PC-9 (cell line): ENCODE measurements around the gene RNF166. TPM values are rescaled to one million over a fixed set of nuclear protein-coding genes. Genes with fewer than 3 reads are reported as not detected.

Experiments
- BruUV-seq: library from RNA; stranded (reverse); fragments of 400-500 nt; replicated peaks from 2 replicates; lab custom pipeline; 2021; lab: Mats Ljungman, UMichigan
- CTCF ChIA-PET: fragments of 300-600 bp; sonication (Branson Sonifier 250); formaldehyde crosslinking; loops from one replicate; lab custom pipeline; 2022; ENCODE audit warnings: antibody characterized with exemption; lab: Charles Lee
- POLR2A ChIA-PET: fragments of 300-600 bp; sonication (Branson Sonifier 250); formaldehyde crosslinking; loops from one replicate; lab custom pipeline; 2022; ENCODE audit warnings: antibody characterized with exemption; ENCODE audit not compliant: unreplicated experiment; lab: Charles Lee
- DNase-seq, 2 experiments: peaks; one replicate each; pipeline versions ENCODE4 v3.0.0 to v3.0.0-alpha.2; 2015 to 2022; ENCODE audit warnings: mixed read lengths in 1 of 2
- H2AFZ ChIP-seq: fragments of 200-600 bp; sonication (generic); 2 replicates; pipeline ENCODE4 v1.8.1; 2017; ENCODE audit warnings: antibody characterized with exemption
- H3F3A ChIP-seq: fragments of 200-600 bp; sonication (generic); 2 replicates; pipeline ENCODE4 v1.8.1; 2017; ENCODE audit warnings: antibody characterized with exemption, mild to moderate bottlenecking, low read depth; ENCODE audit not compliant: insufficient read depth
- H3K27ac ChIP-seq: fragments of 200-600 bp; sonication (generic); 2 replicates; pipeline ENCODE4 v1.6.1; 2016; ENCODE audit warnings: mixed run types
- H3K27me3 ChIP-seq: fragments of 200-600 bp; sonication (generic); 2 replicates; pipeline ENCODE4 v1.6.1; 2016; ENCODE audit warnings: low read depth, mixed run types; ENCODE audit not compliant: insufficient read depth
- H3K36me3 ChIP-seq: fragments of 200-600 bp; sonication (generic); 2 replicates; pipeline ENCODE4 v1.6.1; 2016; ENCODE audit warnings: low read depth, mixed run types
- H3K4me1 ChIP-seq: fragments of 200-600 bp; sonication (generic); replicated peaks from 2 replicates; pipeline ENCODE4 v1.6.1; 2016; ENCODE audit warnings: mixed run types; ENCODE audit not compliant: insufficient read depth
- H3K4me2 ChIP-seq: fragments of 200-600 bp; sonication (generic); 2 replicates; pipeline ENCODE4 v1.6.1; 2017; ENCODE audit warnings: mixed run types
- H3K4me3 ChIP-seq: fragments of 200-600 bp; sonication (generic); 2 replicates; pipeline ENCODE4 v1.6.1; 2016; ENCODE audit warnings: mixed run types
- H3K79me2 ChIP-seq: fragments of 200-600 bp; sonication (generic); 2 replicates; pipeline ENCODE4 v1.6.1; 2017; ENCODE audit warnings: low read depth, mixed run types
- H3K9me2 ChIP-seq: fragments of 200-600 bp; sonication (generic); 2 replicates; pipeline ENCODE4 v1.8.1; 2017; ENCODE audit warnings: mild to moderate bottlenecking; ENCODE audit not compliant: insufficient read depth
- H3K9me3 ChIP-seq: fragments of 200-600 bp; sonication (generic); 2 replicates; pipeline ENCODE4 v1.8.1; 2016; ENCODE audit warnings: low read depth; ENCODE audit not compliant: insufficient read depth
- H4K20me1 ChIP-seq: fragments of 200-600 bp; sonication (generic); 2 replicates; pipeline ENCODE4 v1.8.1; 2017; ENCODE audit not compliant: insufficient read depth
- CTCF ChIP-seq: fragments of 200-600 bp; sonication (generic); conservative IDR thresholded peaks from 2 replicates; pipeline ENCODE4 v1.6.1; 2017; ENCODE audit warnings: mixed run types, antibody characterized with exemption, mild to moderate bottlenecking, moderate library complexity
- EZH2 ChIP-seq: fragments of 200-600 bp; sonication (generic); IDR thresholded peaks from 2 replicates; pipeline ENCODE4 v1.8.0; 2017; ENCODE audit warnings: antibody characterized with exemption, low read depth
- intact Hi-C: fragments of 100-400 bp; cut with micrococcal nuclease; formaldehyde crosslinking; loops from one replicate; pipeline ENCODE4 v1.10.0; 2022; ENCODE audit not compliant: unreplicated experiment
- total RNA-seq: library from RNA; stranded (reverse); gene quantifications from 2 replicates; pipeline ENCODE4 v1.2.3, GENCODE V29; 2021

RNF166 gene
- total RNA-seq, 1 experiment from 2014 or later: 29.4 TPM

GRCh38 chr16:88695218-88695617 lies 11.0 kb downstream of the RNF166 start:
- Histone ChIP-seq H3K4me2 (no peak overlapping the region), H3K36me3 (no peaks in the 10 kb centered on the region), H3K79me2 (no peaks in the 10 kb centered on the region), H3F3A (no peaks in the 10 kb centered on the region), H3K27me3 (no peaks in the 10 kb centered on the region), H4K20me1 (no peaks in the 10 kb centered on the region), H3K27ac (no peak overlapping the region), H3K9me3 (no peaks in the 10 kb centered on the region), H3K4me1 (no peaks in the 10 kb centered on the region), H3K9me2 (no peaks in the 10 kb centered on the region), H2AFZ (no peak overlapping the region), H3K4me3 (no peak overlapping the region)
- ChIA-PET CTCF (no interaction called here), POLR2A (no interaction called here)
- DNase-seq: no peak
- no TSS peak for BruUV-seq
- intact Hi-C loops: no loop called here
- TF ChIP-seq EZH2 (no peak), CTCF (no peak)

GRCh38 chr16:88694221-88695087 lies 11.8 kb downstream of the RNF166 start:
- no peak overlapping the region for H3K27ac ChIP-seq
- no peak for DNase-seq
- no peaks in the 10 kb centered on the region for H4K20me1 ChIP-seq
- intact Hi-C loops: no loop called here
- H3K4me3 ChIP-seq: no peak overlapping the region
- no peaks in the 10 kb centered on the region for H3K27me3 ChIP-seq
- H3K9me3 ChIP-seq: no peaks in the 10 kb centered on the region
- ChIA-PET POLR2A (no interaction called here), CTCF (no interaction called here)
- H3K4me2 ChIP-seq: no peak overlapping the region
- no peak overlapping the region for H2AFZ ChIP-seq
- H3F3A ChIP-seq: no peaks in the 10 kb centered on the region
- H3K9me2 ChIP-seq: no peaks in the 10 kb centered on the region
- H3K79me2 ChIP-seq: no peaks in the 10 kb centered on the region
- H3K4me1 ChIP-seq: no peaks in the 10 kb centered on the region
- no peaks in the 10 kb centered on the region for H3K36me3 ChIP-seq
- TF ChIP-seq EZH2 (no peak), CTCF (no peak)
- BruUV-seq: no TSS peak

- Histone ChIP-seq H3K27ac (no peak overlapping the region), H3K79me2 (no peaks in the 10 kb centered on the region), H4K20me1 (no peaks in the 10 kb centered on the region), H3K4me2 (no peak overlapping the region), H2AFZ (no peak overlapping the region), H3K36me3 (no peaks in the 10 kb centered on the region), H3K27me3 (no peaks in the 10 kb centered on the region), H3F3A (no peaks in the 10 kb centered on the region), H3K9me2 (no peaks in the 10 kb centered on the region), H3K4me1 (peaks cover 1% of the 10 kb centered on the region; the same call in 1 of the 2 replicates), H3K4me3 (no peak overlapping the region), H3K9me3 (no peaks in the 10 kb centered on the region)
- intact Hi-C loops: no loop called here
- CTCF ChIA-PET: no interaction called here
- BruUV-seq: no TSS peak
- TF ChIP-seq EZH2 (no peak), CTCF (no peak)
- POLR2A ChIA-PET: no interaction called here
- no peak for DNase-seq
Measured at GRCh38 chr16:88693420-88694177, 12.6 kb downstream of the RNF166 start.
